Measurements from ENCODE around the gene EPS15. TPM values are rescaled to one million over a fixed set of nuclear protein-coding genes. Genes with fewer than 3 reads are reported as not detected.

EPS15 gene
- total and polyA plus RNA-seq, 4 experiments from 2014 or later = 39.2 to 92.3 (median 77.6) TPM

DNA sequence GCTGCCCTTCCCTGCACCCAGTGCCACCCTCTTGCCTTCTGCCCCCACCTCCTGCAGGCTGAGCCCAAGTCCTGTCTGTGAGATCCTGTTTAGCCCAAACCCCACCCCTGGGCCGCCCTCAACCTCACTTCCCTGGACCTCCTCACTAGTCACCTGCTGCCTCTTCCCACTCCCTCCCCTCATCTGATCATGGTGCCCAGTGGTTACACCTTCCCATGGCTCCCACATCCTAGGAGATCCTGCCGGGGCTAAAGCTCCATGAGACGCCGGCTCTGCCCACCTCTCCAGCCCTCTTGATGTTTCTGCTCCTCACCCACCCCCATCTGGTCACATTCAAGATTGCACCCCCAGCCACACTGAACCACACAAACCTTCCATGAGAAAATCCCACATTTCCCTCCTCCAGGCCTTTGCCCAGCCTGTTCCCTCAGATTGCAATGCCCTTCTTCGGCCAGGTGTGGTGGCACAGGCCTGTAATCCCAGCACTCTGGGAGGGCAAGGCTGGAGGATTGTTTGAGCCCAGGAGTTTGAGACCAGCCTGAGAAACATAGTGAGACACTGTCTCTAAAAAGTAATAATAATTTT, 205.7 kb downstream of the EPS15 start:
- Mint-ChIP-seq H3K4me1 (peaks cover 0 to 18% (median 3%) of the 10 kb centered on the region in 4 donors), H3K27ac (peak overlapping the region in 3 of 7 donors; percentile 34 to 60 (median 46)), H3K36me3 (no peaks in the 10 kb centered on the region), H3K4me3 (no peak overlapping the region), H3K9me3 (no peaks in the 10 kb centered on the region), H3K27me3 (no peaks in the 10 kb centered on the region)
- Histone ChIP-seq H3K27ac (ENCODE audit: low read depth, low read length) (no peak overlapping the region), H3K4me1 (ENCODE audit: insufficient read depth, low read length) (no peaks in the 10 kb centered on the region), H3K4me3 (ENCODE audit: low read length in 2 of 2) (no peak overlapping the region), H3K27me3 (ENCODE audit: insufficient read depth, low read length) (no peaks in the 10 kb centered on the region), H3K9me3 (ENCODE audit: control insufficient read depth in 1 of 2, low read length in 2 of 2) (no peaks in the 10 kb centered on the region), H3K36me3 (ENCODE audit: insufficient read depth, low read length) (no peaks in the 10 kb centered on the region)
- POLR2A ChIA-PET (ENCODE audit: partially characterized antibody) = no interaction called here
- DNase-seq = no peak
- CTCF ChIA-PET (ENCODE audit: partially characterized antibody) = interaction anchor here (0.9 kb wide), 1 partner anchor 17 kb away, joined by 4 read pairs; no protein-coding TSS in a partner anchor
- intact Hi-C loops (cut with micrococcal nuclease) = no loop called here

GRCh38 chr1:51312718-51313117, 206.3 kb downstream of the EPS15 start:
- POLR2A ChIA-PET (ENCODE audit: partially characterized antibody) = no interaction called here
- no peaks in the 10 kb centered on the region for H3K9me3 Mint-ChIP-seq
- no peak overlapping the region for H3K4me3 Mint-ChIP-seq
- DNase-seq = no peak
- no peaks in the 10 kb centered on the region for H3K27me3 Mint-ChIP-seq
- H3K27me3 ChIP-seq (ENCODE audit: insufficient read depth, low read length) = no peaks in the 10 kb centered on the region
- H3K9me3 ChIP-seq (ENCODE audit: control insufficient read depth in 1 of 2, low read length in 2 of 2) = no peaks in the 10 kb centered on the region
- CTCF ChIA-PET (ENCODE audit: partially characterized antibody) = no interaction called here
- peaks cover 0 to 18% (median 3%) of the 10 kb centered on the region in 4 donors for H3K4me1 Mint-ChIP-seq
- H3K4me1 ChIP-seq (ENCODE audit: insufficient read depth, low read length) = no peaks in the 10 kb centered on the region
- no peaks in the 10 kb centered on the region for H3K36me3 Mint-ChIP-seq
- intact Hi-C loops (cut with micrococcal nuclease) = no loop called here
- H3K4me3 ChIP-seq (ENCODE audit: low read length in 2 of 2) = no peak overlapping the region
- H3K36me3 ChIP-seq (ENCODE audit: insufficient read depth, low read length) = no peaks in the 10 kb centered on the region
- H3K27ac ChIP-seq (ENCODE audit: low read depth, low read length) = no peak overlapping the region
- H3K27ac Mint-ChIP-seq = no peak overlapping the region

GRCh38 chr1:51311826-51312225, 207.2 kb downstream of the EPS15 start:
- no peak overlapping the region for H3K4me3 ChIP-seq (ENCODE audit: low read length in 2 of 2)
- Mint-ChIP-seq H3K36me3 (no peaks in the 10 kb centered on the region), H3K27ac (no peak overlapping the region), H3K4me1 (peaks cover 0 to 18% (median 3%) of the 10 kb centered on the region in 4 donors), H3K4me3 (no peak overlapping the region), H3K9me3 (no peaks in the 10 kb centered on the region), H3K27me3 (no peaks in the 10 kb centered on the region)
- ChIA-PET CTCF (ENCODE audit: partially characterized antibody) (no interaction called here), POLR2A (ENCODE audit: partially characterized antibody) (no interaction called here)
- H3K27me3 ChIP-seq (ENCODE audit: insufficient read depth, low read length) = no peaks in the 10 kb centered on the region
- H3K9me3 ChIP-seq (ENCODE audit: control insufficient read depth in 1 of 2, low read length in 2 of 2) = no peaks in the 10 kb centered on the region
- no peaks in the 10 kb centered on the region for H3K36me3 ChIP-seq (ENCODE audit: insufficient read depth, low read length)
- DNase-seq = no peak
- no peak overlapping the region for H3K27ac ChIP-seq (ENCODE audit: low read depth, low read length)
- H3K4me1 ChIP-seq (ENCODE audit: insufficient read depth, low read length) = no peaks in the 10 kb centered on the region
- intact Hi-C loops (cut with micrococcal nuclease) = no loop called here

GRCh38 chr1:51310871-51311613, 208.0 kb downstream of the EPS15 start:
- ChIA-PET POLR2A (ENCODE audit: partially characterized antibody) (no interaction called here), CTCF (ENCODE audit: partially characterized antibody) (no interaction called here)
- Mint-ChIP-seq H3K9me3 (no peaks in the 10 kb centered on the region), H3K27me3 (no peaks in the 10 kb centered on the region), H3K27ac (peak overlapping the region in 1 of 7 donors; percentile 43), H3K4me3 (no peak overlapping the region), H3K36me3 (no peaks in the 10 kb centered on the region), H3K4me1 (peaks cover 0 to 18% (median 3%) of the 10 kb centered on the region in 4 donors)
- Histone ChIP-seq H3K9me3 (ENCODE audit: control insufficient read depth in 1 of 2, low read length in 2 of 2) (no peaks in the 10 kb centered on the region), H3K27ac (ENCODE audit: low read depth, low read length) (no peak overlapping the region), H3K36me3 (ENCODE audit: insufficient read depth, low read length) (no peaks in the 10 kb centered on the region), H3K27me3 (ENCODE audit: insufficient read depth, low read length) (no peaks in the 10 kb centered on the region), H3K4me1 (ENCODE audit: insufficient read depth, low read length) (no peaks in the 10 kb centered on the region), H3K4me3 (ENCODE audit: low read length in 2 of 2) (no peak overlapping the region)
- intact Hi-C loops (cut with micrococcal nuclease) = no loop called here
- no peak for DNase-seq

DNA sequence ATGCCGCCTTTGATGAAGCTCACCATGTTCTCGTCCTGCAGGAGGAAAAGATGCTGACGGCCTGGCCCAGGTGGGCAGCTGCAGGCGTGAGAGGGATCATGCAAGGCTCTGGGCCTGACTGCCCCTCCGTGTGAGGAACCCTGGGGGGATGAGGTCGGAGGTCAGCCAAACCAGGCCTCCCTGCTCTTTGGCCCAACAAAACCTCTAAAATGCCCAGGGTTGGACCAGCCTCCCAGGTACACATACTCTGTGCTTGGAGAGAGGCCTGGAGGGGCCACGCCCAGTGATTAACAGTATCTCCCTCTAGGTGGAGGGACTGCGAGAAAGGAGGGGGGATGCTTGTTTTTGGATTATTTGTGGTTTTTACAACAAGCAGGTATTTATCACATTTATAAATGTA, 209.8 kb downstream of the EPS15 start:
- Mint-ChIP-seq H3K9me3 (no peaks in the 10 kb centered on the region), H3K36me3 (no peaks in the 10 kb centered on the region), H3K27me3 (no peaks in the 10 kb centered on the region), H3K4me3 (no peak overlapping the region), H3K4me1 (peaks cover 0 to 16% (median 3%) of the 10 kb centered on the region in 4 donors), H3K27ac (no peak overlapping the region)
- ChIA-PET POLR2A (ENCODE audit: partially characterized antibody) (no interaction called here), CTCF (ENCODE audit: partially characterized antibody) (interaction anchor here (0.9 kb wide), 1 partner anchor 13 kb away, joined by 3 read pairs; no protein-coding TSS in a partner anchor)
- Histone ChIP-seq H3K27me3 (ENCODE audit: insufficient read depth, low read length) (no peaks in the 10 kb centered on the region), H3K27ac (ENCODE audit: low read depth, low read length) (no peak overlapping the region), H3K36me3 (ENCODE audit: insufficient read depth, low read length) (no peaks in the 10 kb centered on the region), H3K4me3 (ENCODE audit: low read length in 2 of 2) (no peak overlapping the region), H3K4me1 (ENCODE audit: insufficient read depth, low read length) (no peaks in the 10 kb centered on the region), H3K9me3 (ENCODE audit: control insufficient read depth in 1 of 2, low read length in 2 of 2) (no peaks in the 10 kb centered on the region)
- intact Hi-C loops (cut with micrococcal nuclease) = no loop called here
- DNase-seq = no peak

DNA sequence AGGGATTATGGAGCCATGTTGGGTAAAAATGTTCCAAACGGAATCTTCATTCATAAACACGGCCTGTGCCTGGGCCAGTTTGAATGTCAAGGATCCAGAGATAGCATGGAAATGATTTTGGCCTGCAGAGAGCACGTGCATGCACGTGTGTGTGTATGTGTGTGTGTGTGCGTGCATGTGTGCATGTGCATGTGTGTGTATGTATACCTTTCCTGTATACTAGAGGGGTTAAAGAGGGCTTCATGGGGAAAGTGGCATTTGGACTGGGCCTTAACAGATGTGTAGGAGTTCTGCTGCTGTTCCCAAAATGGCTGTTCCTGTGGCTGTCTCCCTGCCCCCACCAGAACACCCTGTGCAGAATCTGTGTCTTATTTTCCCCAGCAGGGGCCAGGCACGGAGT, 210.4 kb downstream of the EPS15 start:
- no peak overlapping the region for H3K4me3 Mint-ChIP-seq
- Histone ChIP-seq H3K27me3 (ENCODE audit: insufficient read depth, low read length) (no peaks in the 10 kb centered on the region), H3K27ac (ENCODE audit: low read depth, low read length) (no peak overlapping the region), H3K4me1 (ENCODE audit: insufficient read depth, low read length) (no peaks in the 10 kb centered on the region), H3K9me3 (ENCODE audit: control insufficient read depth in 1 of 2, low read length in 2 of 2) (no peaks in the 10 kb centered on the region), H3K36me3 (ENCODE audit: insufficient read depth, low read length) (no peaks in the 10 kb centered on the region), H3K4me3 (ENCODE audit: low read length in 2 of 2) (no peak overlapping the region)
- CTCF ChIA-PET (ENCODE audit: partially characterized antibody) = no interaction called here
- POLR2A ChIA-PET (ENCODE audit: partially characterized antibody) = no interaction called here
- no peaks in the 10 kb centered on the region for H3K27me3 Mint-ChIP-seq
- no peaks in the 10 kb centered on the region for H3K9me3 Mint-ChIP-seq
- no peak overlapping the region for H3K27ac Mint-ChIP-seq
- peaks cover 0 to 9% (median 2%) of the 10 kb centered on the region in 4 donors for H3K4me1 Mint-ChIP-seq
- intact Hi-C loops (cut with micrococcal nuclease) = no loop called here
- no peaks in the 10 kb centered on the region for H3K36me3 Mint-ChIP-seq
- no peak for DNase-seq

- no peaks in the 10 kb centered on the region for H3K36me3 ChIP-seq (ENCODE audit: insufficient read depth, low read length)
- H3K4me3 ChIP-seq (ENCODE audit: low read length in 2 of 2) = no peak overlapping the region
- CTCF ChIA-PET (ENCODE audit: partially characterized antibody) = interaction anchor here (2.5 kb wide), 1 partner anchor 11 kb away, joined by 24 read pairs; no protein-coding TSS in a partner anchor
- Mint-ChIP-seq H3K4me1 (peaks cover 0 to 5% (median 4%) of the 10 kb centered on the region in 4 donors), H3K27ac (no peak overlapping the region), H3K4me3 (no peak overlapping the region), H3K9me3 (no peaks in the 10 kb centered on the region), H3K27me3 (no peaks in the 10 kb centered on the region), H3K36me3 (no peaks in the 10 kb centered on the region)
- intact Hi-C loops (cut with micrococcal nuclease) = no loop called here
- no peaks in the 10 kb centered on the region for H3K9me3 ChIP-seq (ENCODE audit: control insufficient read depth in 1 of 2, low read length in 2 of 2)
- DNase-seq = no peak
- H3K27ac ChIP-seq (ENCODE audit: low read depth, low read length) = no peak overlapping the region
- H3K4me1 ChIP-seq (ENCODE audit: insufficient read depth, low read length) = no peaks in the 10 kb centered on the region
- POLR2A ChIA-PET (ENCODE audit: partially characterized antibody) = no interaction called here
- no peaks in the 10 kb centered on the region for H3K27me3 ChIP-seq (ENCODE audit: insufficient read depth, low read length)
Observed at GRCh38 chr1:51306950-51307349, 212.1 kb downstream of the EPS15 start.
